CD4-positive, alpha-beta T cell treated with Interleukin-15 for 4 hours (primary cell): ENCODE results near the gene MESD.

Source experiments
- DNase-seq: peaks from one replicate; pipeline ENCODE4 v3.0.0-alpha.2; 2020; ENCODE audit warnings: low spot score

The MESD gene

DNA sequence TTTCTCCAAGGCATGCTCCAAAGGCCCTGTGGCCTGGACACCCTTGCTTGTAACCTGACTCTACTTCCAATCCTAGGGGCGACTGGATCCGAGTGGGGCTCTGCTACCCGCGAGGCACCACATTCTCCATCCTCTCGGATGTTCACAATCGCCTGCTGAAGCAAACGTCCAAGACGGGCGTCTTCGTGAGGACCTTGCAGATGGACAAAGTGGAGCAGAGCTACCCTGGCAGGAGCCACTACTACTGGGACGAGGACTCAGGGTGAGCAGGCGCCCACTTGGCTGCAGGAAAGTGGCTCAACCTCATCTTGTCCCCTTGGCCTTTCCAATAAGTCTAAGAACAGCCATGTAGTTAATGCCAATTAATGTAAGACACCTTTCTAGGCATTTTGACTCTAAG lies 51.9 kb downstream of the MESD start:
- no peak for DNase-seq

DNA sequence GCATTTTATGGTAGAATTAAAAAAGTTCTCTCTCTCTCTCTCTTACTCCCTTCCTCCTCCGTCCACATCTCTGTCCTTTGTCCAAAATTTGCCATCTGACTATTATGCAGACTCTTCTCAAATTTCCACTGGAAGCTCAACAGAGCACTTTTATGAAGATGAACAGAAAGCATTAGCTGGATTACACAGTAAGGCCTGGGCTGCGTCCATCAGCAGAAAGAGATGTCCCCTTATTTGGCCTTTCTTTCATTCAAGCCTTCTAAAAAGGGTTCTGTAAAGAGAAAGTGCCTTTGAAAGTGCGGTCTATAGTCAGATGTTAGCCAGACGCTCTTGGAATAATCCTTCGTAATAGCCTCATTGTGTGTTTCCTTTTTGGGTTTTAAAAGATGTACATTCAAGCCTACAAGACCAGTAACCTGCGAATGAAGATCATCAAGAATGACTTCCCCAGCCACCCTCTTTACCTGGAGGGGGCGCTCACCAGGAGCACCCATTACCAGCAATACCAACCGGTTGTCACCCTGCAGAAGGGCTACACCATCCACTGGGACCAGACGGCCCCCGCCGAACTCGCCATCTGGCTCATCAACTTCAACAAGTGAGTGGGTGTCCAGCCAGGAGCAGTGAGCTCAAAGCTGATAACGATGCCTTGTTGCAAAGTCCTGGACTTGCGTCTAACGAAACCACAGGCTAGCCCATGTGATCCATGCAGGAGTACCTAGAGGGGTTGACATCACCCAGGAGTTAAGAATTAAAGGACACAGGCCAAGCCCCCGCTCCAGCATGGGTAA lies 53.1 kb downstream of the MESD start:
- no peak for DNase-seq

DNA sequence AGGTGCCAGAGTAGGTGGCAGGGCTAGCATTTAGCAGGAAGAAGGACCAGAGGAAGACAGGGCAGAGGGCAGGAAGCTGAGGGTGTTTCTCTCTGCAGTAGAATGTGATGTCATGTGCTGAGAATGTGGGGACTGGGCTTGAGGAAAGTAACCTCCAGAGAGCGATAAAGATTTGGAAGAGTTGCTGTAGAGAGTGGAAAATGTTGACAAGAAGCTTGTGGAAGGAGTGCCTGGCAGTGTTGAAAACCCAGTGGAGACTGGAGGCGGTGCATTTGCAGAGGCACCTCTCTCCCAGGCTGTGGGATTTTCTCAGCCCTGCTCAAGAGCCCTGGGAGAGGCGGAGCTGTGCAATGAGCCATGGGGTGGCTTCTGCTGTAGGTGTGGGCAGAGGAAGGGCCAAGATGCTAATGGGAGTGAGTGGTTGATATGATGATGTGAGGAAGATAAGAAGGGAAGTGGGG lies 54.8 kb downstream of the MESD start:
- DNase-seq: no peak

DNA sequence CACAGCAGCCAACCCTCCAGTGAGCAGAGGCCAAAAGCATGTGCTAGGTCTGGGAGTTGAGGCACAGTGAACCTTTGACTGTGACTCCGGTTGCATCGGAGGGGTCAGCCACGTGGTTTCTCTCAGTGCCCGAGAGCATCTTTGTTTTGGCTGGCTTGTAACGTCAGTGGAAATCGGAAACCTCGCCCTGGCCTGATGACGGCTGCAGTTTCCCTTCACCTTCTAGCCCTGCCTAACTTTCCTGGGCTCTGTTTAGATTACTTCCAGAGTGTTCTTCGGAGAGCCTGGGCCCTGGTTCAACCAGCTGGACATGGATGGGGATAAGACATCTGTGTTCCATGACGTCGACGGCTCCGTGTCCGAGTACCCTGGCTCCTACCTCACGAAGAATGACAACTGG lies 56.6 kb downstream of the MESD start:
- DNase-seq: no peak

DNA sequence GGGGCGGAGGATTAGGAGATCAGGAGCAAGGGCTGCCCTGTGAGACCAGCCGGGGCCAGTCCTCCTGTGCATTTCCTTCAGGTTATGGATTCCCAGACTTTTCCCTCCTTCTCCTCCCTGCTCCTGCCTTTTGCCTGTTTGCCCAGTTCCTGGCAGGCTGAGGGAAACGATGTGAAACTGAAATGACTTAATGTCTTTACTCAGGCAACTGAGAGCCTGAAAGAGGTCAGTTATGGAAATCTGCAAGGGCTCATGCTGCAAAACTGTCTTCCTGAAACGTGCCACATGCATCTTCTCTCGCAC lies 57.2 kb downstream of the MESD start:
- no peak for DNase-seq

DNA sequence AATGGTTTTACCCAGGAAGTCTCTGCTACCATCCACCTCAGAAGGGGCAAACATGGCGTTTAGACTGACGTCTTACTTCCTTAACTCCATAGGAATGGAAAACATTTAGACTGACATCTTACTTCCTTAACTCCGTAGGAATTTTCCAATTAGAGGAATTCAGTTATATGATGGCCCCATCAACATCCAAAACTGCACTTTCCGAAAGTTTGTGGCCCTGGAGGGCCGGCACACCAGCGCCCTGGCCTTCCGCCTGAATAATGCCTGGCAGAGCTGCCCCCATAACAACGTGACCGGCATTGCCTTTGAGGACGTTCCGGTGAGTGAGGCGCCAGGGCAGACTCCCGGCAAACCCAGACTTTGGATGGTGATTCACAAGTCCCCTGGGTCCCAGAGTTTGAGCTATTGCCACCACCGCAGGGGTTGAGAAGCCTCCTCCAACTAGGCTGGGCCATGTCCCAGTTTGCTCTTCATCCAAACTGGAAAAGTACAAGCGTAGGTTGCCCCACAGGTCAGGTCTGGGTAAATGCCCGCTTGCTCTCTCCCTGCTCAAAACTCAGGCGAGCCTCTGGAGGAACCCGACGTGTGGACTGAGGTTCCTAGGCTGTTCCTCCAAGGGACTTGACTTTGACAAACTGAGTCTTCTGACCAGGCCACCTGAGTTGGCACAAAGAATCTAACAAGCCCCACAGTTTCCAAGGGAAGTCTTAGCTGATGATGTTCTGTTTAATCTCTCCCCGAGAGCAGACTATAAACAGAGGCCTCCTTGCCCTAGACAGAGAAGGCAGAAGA lies 57.7 kb downstream of the MESD start:
- DNase-seq: no peak

DNA sequence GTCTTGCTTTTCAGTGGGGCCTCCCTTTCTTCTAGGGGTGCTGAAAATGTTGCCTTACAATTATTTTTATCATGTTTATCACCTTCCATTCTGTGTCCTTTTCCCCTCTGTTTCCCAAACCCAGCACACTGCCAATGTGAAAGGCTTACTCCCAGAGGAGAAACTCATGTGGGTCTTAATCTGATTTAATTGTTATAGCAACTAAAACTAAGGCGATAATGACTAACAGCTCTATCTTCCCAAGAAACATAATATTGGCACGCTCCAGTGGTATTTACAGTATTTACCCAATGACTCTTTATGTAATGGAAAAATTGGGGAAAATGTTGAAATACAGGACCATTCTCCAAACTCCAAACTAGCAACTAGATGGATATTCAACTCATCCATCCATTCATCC lies 58.4 kb downstream of the MESD start:
- no peak for DNase-seq

DNA sequence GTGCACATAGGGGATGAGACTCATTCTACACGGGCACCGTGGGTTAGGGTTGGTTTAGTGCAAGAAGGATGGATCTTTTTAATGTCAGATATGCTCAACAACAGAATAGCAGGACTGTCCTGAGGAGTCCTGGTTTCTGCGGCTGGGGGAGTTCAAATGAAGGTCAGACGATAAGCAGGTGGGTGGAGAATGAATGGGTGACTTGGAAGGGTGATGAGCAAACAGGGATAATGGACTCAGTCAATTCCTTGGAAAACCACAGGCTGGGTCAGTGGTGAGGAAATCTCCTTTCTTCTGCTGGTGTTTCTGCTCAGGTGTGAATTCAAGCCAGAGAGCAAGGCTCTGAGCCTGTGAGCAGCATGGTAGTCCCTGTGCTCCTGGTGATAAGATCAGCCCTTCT lies 59.9 kb downstream of the MESD start:
- no peak for DNase-seq

DNA sequence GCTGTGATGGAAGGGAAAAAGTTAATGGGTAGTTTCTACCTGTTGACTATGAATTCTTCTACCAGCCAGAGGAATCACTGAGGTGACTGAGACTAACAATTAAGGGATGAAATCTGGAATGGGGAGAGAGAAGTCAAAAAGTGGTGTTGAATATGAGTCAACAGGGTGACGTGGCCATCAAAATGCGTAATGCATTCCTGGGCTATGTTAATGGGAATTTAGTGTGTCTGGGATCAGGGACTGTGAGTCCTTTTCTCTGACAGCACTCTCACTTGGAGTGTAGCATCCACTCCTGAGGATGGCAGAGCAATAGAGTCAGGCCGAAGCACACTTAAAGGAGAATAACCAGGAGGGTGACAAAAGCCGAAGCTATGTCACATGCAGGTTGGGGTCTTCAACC lies 60.4 kb downstream of the MESD start:
- no peak for DNase-seq

DNA sequence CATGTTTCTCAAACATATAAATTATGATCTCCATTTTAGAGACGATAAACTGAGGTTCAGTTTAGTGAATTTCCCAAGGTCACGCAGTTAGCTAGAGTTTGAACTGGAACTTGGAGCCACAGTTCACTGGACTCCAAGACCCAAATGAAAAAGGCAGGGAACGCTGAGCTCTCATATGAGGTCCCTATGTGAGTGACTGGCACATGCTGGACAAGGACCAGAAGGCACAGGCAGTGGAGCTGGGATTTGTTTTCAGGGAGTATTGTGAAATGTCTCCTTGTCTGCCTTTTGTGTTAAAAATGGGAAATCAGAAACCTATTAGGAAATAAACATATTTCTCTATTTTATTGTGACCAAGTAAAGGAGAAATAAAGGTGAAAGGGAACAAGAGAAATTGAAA lies 63.5 kb downstream of the MESD start:
- no peak for DNase-seq

DNA sequence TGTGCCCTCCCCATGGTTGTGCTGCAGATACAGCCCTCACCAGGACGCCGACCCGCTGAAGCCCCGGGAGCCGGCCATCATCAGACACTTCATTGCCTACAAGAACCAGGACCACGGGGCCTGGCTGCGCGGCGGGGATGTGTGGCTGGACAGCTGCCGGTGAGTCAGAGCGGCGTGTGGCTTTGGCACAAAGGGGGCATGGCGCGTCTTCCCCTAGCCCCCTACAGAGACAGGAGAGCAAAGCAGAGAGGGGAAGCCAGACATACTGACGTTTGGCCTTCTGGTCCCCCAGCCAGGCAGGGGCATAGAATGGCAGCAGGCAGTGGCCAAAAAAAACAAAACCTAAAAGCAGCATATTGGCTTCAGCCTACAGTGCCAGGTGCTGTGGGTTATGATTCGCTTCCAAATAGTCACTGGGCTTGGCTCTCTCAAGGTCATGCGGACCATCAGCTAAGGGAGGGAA lies 64.0 kb downstream of the MESD start:
- DNase-seq: no peak

DNA sequence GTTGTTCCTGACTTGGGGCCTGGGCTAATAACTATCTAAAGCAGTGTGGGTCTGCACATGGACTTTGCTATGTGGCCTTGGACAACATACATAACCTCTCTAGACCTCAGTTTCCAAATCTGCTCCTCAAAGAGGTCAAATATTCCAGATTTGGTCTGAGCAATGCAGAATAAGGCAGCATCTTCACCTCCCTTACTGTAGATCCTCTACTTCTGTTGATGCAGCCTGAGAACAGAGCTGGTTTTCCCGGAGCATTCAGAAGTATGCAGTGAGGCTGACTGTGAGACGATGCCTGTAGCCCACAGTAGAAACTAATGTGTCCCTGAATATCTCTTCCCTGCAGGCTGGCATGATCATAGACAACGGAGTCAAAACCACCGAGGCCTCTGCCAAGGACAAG lies 65.3 kb downstream of the MESD start:
- DNase-seq: no peak

DNA sequence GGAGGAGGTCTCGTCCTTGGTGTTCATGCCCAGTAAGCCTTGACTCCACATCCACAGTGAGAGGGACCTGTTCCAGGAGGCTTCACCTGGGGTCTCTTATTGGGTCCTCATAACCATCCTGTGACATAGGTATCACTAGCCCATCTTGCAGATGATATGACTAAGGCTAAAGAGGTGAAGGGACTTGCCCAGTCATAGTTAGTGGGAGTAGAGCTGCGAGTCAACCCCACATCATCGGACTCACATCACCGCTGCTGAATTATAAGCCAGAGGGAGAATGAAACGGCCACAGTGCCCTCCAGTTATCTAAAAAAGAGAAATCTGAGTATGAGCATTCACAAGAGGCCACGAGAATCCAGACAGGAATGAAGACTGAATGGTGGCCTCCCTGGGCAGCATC lies 66.0 kb downstream of the MESD start:
- DNase-seq: no peak

DNA sequence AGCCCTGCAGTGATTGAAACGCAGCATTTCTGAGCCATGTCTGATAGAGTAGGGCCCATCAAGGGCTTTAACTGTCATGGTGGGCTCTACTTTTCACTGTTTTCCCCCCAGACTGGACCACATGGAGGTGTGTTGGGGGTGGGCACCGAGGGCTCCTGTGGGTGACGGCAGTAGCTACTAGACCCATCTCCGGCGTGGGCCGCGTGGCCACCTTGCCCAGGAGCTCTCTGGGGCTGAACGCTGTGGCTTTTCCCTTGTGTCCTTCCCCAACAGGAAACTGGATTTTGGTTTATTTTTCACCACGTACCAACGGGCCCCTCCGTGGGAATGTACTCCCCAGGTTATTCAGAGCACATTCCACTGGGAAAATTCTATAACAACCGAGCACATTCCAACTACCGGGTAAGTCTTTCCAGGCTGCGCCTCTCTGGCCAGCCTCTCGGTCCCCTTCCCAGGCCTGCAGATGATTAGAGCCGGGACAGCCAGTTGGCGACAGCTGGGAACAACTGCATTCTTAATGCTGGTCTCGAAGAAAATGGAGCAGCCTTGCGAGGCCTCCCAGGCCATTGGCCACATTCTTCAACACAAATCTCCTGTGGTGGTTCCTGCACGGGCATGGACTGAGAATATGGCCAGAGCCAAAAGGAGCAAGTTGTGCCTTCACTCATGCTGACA lies 67.7 kb downstream of the MESD start:
- no peak for DNase-seq

DNA sequence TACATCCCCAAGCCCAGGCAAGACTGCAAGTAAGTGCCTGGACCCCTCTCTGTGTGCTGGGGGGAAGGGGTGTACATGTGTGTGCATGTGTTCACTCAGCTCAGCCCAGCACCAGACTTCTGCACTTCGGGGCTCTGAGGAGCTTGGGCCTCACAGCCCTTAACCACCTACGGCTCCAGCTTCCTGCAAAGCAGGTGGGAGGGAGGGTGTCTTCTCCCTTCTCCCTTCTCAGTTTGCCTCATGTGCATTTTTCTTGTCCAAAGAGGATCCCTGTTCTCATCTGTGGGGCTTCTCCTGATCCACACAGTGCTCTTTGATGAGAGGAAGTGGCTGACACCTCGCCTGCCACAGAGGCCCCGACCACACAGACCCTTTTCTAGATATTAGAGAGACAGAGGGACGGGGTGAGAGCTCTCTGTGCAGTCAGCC lies 69.3 kb downstream of the MESD start:
- DNase-seq: no peak

DNA sequence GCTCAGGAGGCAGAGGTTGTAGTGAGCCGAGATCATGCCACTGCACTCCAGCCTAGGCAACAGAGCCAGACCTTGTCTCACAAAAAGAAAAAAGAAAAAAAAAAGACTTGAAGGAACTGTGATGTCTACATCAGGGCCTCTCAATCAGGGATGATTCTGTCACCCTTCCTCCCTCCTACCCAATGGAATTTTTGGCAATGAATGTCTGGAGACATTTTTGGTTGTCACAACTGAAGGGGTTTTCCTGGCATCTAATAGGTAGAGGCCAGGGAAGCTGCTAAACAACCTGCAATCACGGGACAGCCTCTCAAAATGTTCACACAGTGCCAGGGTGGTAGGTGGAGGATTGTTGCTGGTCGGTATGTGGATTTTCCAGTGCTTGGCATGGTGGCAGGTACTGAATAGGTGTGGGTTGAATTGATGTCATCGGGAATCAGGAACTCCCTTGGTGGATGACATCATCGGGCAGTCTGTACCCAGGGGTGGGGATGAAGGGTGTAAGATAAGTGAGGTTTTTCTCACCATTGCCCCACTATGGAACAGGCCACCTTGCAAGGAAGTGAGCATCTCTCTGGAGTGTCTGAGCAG lies 71.3 kb downstream of the MESD start:
- DNase-seq: no peak

DNA sequence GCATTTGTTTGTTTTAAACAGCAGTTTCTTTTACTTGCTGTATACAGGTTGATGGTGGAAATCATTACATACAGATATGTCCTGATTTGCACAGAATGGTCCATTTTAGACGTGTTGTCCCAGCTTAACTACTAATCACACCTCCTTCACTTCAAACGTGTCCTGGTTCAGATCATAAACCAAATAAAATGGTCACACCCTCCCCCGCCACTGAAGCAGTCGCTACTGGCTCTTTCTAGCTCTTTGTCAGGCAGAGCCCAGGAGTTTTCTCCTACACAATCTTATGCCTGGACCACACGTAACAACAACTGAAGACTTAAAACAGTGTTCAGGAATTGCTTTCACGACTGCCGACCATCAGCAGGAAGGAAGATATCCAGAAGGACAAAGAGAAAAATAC lies 73.6 kb downstream of the MESD start:
- DNase-seq: no peak

DNA sequence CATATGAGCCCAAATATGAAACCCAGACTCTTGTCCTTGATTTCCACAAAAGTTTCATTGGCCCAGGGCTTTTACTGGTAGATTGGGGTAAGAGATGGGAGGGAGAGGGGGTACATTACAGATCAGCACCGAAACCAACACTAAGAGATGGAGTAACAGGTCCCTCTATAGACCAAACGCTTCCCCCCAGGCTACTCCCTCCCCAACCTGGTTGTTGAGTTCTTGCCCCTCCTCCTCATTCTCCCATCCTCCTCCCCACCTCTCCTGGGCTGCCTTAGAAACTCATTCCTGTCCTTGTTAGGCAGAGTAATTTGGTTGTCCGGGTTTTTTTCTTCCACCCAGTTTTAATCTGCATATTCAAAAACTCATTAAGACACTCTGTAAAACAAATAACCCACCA lies 74.1 kb downstream of the MESD start:
- DNase-seq: no peak

DNA sequence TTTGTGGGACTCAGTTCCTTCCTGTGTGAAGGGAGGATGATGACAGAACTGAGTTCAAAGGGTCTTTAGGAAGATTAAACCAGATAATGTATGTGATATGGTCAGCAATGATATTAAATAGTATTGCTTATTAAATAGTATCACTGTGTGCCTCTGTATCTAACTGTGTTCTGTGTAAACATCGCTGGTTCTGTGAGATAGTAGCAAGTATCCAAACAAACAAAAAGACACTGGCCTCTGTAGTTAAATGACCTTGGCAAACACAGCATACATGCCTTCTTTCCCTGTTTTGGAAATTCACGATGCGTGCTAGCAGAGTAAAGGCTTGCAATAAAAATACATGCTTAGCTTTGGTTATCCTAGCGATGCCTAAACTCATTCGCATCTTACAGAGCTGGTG lies 76.1 kb downstream of the MESD start:
- DNase-seq: no peak

DNA sequence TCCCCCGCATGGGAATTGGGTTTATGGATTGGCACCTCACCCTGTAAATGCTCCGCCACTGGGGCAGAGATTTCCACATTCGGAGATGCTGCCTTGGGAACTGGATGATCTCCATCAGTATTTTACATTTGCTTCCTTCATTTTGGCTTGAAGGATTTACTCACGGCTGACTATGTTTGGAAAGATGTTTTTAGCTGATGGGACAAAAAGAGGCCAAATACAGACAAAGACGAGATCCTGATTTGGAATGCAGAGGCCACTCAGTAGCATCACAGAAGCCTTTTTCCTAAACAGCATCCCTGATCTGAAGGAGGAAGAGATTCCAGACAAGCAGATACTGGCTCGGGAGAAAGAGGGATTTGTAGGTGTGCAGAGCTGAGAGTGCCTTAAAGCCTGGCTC lies 76.9 kb downstream of the MESD start:
- no peak for DNase-seq

DNA sequence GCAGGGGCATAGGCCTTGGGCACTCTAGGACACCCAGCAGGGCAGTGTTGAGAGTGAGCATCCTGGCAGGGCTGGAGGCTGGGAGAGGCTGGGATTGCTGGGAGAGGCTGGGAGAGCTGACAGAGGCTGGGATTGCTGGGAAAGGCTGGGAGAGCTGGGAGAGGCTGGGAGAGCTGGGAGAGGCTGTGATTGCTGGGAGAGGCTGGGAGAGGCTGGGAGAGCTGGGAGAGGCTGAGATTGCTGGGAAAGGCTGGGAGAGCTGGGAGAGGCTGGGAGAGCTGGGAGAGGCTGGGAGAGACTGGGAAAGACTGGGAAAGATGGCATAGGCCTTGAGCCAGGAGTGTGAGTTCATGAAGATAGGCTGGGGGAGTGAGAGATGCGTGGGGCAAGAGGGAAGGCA lies 77.8 kb downstream of the MESD start:
- no peak for DNase-seq

DNA sequence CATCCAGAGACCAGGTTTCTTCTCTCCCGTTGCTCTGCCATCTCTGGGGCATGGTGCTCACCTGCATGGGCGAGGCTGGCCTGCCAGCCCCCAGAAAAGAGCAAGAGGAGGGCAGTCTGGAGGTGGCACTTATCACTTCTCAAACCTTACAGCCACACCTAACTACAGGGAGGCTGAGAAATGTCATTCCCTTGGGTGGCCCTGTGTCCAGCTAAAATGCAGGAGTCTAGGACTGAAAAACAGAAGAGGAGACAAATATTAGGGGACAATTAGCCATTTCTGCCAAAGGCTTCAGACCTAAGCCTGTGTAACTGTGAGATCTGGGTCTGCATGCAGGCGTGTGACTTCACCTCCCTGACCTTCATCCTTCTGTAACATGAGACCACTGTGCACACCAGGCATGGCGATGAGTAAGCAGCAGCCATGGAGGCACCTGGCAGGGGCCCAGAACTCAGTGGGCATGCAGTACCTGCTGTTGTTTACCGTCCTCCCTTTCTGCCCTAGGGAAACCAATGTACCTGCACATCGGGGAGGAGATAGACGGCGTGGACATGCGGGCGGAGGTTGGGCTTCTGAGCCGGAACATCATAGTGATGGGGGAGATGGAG lies 83.4 kb downstream of the MESD start:
- DNase-seq: no peak
